ENCODE results near the gene HUNK.
"Not testable (repeated sequence)": the region's sequence is repeated elsewhere in the genome, so short reads cannot be mapped to it uniquely, and the experiment has no call there.

The HUNK gene

DNA sequence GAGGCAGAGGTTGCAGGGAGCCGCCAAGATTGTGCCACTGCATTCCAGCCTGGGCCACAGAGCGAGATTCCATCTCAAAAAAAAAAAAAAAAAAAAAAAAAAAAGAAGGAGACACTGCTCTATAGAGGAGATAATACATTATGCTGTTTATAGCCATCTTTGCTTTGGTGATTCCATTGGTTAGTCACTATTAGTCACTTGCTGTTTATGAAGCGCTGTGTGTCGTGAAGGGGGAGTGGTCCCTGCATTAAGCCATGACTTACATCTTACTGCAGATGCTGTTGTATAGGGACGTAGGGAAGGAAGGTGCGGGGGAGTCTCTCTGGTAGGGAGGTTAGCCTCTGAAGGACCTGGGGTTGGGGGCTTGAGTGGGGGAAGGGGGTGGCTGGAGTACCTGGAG, 48.3 kb downstream of the HUNK start:
- DNase-seq (ENCODE audit: low read depth, low spot score), result no peak

DNA sequence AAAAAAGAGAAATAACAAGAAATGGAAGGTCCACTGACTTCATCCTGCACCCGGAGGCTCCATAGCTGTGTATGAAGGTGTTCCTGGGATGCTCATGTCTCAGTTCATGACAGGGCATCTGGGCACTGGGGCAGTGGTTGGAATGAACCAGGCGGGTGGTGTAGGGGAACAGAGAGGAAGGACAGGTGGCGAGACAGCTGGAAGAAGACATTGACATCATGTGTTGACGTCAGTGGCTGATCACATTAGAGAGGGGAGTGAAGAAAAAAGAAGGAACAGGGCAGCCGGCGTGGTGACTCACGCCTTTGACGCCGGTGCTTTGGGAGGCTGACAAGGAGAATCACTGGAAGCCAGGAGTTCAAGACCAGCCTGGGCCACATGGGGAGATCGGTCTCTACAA, 50.1 kb downstream of the HUNK start:
- no peak for DNase-seq (ENCODE audit: low read depth, low spot score)

DNA sequence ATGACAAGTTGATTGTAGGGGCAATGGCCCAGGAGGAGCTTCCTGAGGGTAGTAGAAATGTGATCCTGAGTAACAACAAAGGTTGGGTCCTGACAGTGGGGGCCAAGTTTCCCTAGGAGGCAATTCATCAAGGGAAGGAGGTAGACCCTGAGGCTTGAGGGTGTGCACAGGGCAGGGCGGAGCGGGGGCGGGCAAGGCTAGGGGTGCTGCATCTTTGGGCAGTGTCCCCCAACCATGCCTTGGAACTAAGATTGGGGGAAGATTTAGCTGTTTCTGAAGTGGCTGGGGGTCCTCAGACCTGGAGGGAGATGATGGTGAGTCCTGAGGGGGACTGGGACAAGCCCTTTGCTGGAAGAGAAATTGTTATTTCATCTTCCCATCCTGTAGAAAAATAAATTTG, 50.9 kb downstream of the HUNK start:
- no peak for DNase-seq (ENCODE audit: low read depth, low spot score)

DNA sequence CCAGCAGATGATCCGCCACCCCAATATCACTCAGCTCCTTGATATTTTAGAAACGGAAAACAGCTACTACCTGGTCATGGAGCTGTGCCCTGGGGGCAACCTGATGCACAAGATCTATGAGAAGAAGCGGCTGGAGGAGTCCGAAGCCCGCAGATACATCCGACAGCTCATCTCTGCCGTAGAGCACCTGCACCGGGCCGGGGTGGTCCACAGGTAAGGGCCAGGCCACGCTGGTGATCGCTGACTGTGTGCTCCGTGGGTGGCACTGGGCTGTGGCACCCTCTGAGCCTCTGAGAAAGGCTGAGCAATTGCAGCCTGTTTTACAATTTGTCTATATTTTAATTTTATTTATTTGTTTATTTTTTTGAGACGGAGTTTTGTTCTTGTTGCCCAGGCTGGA, 51.7 kb downstream of the HUNK start:
- DNase-seq (ENCODE audit: low read depth, low spot score), result no peak

DNA sequence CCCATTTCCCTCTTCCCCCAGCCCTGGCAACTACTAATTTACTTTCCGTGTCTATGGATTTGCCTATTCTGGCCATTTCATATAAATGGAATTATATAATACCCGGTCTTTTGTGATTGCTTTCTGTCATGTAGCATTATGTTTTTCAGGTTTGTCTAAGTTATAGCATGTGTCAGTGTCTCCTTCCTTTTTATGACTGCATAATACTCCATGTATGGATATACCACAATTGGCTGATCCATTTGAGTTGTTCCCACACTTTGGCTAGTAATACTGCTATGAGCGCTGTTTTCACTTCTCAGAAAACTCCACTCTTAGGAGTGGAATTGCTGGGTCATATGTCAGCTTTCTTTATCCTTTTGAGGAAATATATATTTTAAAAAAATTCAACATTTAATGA, 53.7 kb downstream of the HUNK start:
- DNase-seq (ENCODE audit: low read depth, low spot score), result no peak

DNA sequence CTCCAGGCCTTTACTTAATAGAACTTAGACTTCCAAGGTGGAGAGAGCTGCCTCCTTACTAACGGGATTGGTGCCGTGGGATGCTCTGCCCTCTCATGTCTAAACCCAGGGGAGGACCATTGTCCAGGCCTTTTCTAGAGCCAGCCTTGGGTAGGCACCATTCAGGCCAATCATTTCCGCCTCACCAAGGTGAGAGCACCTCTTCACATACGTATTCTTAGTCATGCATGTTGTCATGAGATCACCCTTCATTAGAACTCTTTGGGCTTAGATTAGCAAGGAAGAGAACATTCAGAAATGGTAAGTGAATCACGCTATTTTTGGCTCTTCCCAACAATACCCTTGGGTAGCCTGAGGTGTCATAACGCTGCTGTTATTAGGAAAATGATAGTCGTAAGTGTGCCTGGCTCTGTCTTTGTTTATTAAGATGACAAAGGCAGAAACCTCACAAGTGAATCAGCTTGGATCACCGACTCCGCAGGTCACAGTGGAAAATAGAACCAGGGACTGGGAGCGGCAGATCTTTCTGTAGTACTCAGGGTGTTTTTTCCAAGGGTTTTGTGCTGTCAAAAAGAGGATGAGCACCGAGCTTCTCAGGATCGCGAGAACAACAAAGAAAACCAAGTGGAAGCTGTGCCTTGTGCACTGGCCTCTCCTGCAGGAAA, 55.0 kb downstream of the HUNK start:
- DNase-seq (ENCODE audit: low read depth, low spot score), result no peak

DNA sequence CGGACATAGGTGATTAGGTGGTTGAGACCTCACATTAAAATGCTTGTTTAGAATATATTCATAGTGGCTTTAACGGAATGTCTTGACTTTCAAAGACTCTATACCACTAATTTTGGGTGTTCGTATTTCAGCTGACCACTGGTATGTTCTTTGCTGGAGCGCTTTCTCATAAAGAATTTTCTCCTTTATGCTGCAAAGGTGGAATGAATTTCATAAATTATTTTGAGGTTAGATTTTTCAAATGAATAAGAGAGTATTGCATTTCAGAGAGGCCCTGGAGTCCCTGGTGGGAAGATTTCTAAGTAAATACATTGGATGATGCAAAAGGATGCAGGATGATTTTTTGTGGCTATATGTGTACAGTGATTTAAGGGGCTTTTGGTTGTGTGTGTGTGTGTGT, 55.8 kb downstream of the HUNK start:
- no peak for DNase-seq (ENCODE audit: low read depth, low spot score)

DNA sequence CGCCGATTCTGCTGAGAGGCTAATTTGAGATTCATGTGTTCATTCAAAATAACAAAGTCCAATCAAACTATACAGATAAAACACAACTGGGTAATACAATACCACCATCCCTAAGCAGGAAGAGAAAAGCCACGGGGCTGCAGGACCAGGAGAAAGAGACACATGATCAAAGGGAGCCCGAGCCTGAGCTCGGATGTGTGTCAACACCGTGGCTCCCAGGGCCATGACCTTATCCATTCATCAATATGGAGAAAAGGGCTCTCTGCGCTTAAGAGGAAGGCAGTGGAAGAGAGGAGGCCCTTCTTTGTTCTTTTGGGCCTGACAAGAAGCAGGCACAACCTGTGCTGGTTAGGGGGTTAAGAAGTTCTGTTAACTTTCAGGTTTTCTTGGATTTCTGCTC, 56.7 kb downstream of the HUNK start:
- no peak for DNase-seq (ENCODE audit: low read depth, low spot score)

DNA sequence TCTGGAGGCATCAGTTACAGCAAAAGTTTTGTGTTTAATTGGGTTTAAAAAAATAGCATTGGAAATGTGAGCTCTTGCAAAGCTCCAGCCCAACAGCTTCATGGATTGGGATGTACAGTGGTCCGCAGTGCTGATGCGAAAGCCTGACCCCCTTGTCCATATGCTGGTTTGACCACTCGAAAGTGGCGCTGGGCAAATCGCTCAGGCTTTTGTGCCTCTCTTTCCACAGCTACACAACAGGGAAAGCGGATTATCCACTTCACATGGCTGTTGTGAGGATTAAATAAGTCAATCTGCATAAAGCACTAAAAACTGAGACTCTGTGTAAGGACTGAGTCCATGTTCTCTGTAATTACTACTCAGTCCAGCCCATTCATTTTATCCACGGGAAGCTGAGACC, 57.2 kb downstream of the HUNK start:
- DNase-seq (ENCODE audit: low read depth, low spot score), result no peak

DNA sequence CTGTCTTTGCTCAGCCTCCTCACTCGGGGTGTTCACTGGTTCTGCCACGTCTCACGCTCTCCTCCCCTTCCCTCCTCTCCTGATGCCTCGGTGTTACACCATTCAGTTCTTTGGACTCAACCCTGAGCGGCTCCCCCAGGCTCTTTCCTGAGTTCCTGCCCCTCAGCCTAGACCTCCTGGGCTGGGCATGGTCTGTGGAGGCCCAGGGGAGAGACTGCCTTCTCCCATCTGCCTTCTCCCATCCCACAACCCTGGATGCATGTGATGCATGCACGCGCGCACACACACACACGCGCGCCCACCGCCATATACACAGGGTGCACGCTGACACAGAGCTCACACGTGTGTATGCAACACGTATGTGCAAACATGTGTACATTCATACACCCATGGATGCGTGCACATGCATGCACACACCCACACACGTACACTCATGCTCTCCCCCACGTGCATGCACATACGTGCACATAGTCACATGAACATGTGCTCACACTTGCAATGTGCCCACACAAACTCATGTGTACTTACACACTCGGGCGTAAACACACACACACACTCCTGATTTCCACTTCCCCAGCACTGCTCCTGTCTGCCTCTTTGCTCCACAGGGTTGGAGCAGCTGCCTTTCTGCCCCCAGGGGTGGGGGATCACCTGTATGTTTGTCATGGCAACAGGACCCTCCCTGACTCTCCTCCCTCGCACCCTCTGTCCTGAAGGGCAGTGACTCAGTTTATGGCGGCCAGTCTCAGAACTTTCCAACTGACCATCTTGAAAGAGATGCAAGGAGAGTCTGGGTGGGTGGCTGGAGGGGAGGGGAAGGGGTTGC, 59.0 kb downstream of the HUNK start:
- DNase-seq (ENCODE audit: low read depth, low spot score), result no peak

DNA sequence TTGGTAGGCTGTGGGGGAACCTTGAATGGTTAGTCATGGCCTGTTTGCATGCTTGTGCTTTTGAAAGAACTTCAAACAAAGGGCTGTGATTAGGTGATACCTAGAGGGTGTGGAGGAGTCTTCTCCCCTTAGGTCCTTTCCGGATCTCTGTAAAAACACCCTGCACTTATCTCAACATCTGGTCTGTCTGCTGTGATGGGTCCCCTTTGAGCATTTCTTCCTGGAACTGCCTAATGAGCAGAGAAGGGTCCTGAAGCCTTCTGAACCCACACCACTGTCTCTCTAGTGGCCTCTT, 59.6 kb downstream of the HUNK start:
- DNase-seq (ENCODE audit: low read depth, low spot score), result no peak

DNA sequence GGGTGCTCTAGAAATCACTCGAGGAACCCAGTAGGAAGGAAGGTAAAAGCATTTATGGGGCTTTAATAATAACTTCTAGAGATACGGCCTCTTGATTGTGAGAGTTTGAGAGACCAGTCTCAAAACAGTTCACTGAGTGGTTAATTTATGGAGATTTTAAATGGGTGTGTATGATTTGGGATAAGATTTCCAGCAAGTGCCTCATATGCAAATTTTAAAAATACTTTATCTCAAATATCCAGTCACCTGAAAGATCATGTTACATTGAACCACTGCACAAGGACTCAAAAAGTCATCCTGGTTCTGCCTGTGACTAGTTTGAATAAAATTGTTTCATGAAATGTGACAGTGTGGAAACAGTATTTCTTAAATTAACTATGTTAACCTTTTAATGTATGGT, 64.5 kb downstream of the HUNK start:
- no peak for DNase-seq (ENCODE audit: low read depth, low spot score)

DNA sequence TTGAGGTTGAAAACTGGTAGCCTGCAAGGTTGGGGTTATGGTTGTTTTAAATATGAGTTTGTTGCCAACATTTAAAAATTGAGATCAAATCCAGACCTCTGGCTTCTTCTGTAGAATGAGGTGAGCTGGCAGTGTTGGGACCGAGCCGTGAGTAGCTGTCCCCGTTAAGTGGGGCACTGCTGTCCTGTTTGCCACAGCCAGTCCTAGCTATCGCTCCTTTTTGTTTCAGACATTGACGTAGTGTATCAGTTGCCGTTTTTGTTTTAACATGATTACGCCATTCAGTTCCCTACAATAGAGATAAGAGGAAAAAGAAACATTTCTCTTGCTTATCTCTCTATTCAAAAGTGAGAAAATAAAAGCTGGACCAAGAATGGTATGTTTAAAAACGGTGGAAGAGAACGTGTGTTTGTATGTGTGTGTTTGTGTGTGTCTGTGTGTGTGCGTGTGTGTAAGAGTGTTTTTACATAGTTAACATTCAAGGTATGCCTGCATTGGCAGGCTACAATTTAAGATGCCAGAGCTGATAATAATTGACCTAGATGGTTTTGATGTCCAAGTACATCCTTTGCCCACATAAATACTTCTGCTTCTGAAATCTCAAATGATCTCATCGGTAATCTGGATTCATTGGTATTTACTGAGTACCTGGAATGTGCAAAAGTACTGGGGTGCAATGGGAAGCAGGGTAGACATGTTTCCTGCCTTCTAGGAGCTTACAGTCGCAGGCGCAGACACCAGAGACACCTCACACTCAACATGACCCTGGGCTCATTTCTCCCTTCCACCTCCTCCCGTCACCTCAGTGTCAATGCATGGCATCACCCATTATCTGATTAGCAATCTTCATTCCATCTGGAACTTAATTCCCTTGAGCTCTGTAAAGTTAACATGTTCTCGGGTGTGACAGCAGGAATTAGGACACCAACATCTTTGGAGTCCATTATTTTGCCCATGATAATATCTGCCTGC, 65.8 kb downstream of the HUNK start:
- DNase-seq (ENCODE audit: low read depth, low spot score), result no peak

DNA sequence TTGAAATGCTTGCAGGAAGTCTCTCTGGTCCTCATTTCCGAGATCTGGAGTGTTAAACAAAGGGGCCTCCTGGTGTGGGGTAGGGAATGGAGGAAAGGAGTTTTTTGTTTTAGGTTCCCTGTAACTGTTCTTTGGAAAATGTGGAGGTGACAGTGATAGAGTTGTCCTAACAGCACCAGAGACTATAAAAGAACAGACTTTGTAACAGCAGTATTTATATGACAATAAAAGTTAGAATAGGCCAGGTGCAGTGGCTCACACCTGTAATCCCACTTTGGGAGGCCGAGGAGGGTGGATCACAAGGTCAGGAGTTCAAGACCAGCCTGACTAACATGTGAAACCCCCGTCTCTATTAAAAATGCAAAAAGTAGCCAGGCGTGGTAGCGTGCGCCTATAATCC, 68.9 kb downstream of the HUNK start:
- DNase-seq (ENCODE audit: low read depth, low spot score), result no peak

DNA sequence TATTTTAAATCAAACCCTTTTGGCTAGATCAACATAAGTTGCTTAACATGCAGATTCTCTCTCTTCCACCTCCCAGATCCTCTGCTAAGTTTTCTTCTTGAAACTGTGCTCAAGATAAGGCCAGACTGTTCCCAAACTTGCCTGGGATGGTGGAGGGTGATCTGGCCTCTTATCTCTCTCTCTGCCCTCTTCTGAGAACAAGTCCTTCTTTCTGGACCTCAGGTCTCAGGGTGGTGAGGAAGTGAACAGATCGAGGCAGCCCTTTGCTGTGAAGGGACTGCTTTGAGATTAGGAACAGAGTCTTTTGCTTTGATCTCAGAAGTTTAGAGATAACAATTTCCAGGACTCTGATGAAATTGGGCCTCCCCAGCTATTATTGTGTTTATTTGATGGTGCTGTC, 70.7 kb downstream of the HUNK start:
- DNase-seq (ENCODE audit: low read depth, low spot score), result no peak

DNA sequence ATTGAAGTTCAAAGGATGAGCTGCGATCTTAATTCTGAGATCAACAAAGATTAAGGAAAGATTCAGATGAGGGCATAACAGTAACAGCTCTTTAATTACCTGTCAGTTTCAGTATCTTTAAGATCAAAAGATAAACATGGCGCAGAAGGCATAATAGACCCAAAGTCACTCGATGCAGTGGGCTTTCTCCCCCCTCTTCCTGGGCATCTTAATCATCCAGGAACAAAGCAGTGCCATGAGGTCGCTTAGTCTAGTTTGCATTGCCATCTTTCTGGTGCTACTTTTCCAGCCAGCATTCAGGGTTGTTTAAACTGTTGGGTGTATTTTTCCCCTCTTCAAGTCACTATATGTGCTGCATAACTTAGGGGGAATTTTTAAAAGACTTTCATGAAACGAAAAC, 72.3 kb downstream of the HUNK start:
- no peak for DNase-seq (ENCODE audit: low read depth, low spot score)

DNA sequence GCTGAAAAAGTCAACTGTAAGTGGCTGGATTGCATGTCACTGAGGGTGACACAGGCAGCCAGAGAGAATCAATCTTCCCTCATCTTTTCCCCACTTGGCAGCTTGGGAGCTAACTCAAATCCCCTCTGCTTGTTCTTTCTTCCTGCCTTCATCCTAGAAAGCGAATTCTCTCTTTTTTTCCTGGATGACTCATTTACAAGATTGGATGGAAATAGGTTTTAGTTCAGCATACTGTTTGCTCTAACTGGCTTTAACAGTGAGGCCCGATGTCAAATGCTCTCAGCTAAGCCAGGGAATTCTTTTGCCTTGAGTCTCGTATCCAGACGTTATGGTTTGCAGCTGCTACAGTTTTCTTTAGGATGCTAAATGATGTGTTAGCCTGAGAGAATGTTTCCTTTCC, 72.7 kb downstream of the HUNK start:
- no peak for DNase-seq (ENCODE audit: low read depth, low spot score)

DNA sequence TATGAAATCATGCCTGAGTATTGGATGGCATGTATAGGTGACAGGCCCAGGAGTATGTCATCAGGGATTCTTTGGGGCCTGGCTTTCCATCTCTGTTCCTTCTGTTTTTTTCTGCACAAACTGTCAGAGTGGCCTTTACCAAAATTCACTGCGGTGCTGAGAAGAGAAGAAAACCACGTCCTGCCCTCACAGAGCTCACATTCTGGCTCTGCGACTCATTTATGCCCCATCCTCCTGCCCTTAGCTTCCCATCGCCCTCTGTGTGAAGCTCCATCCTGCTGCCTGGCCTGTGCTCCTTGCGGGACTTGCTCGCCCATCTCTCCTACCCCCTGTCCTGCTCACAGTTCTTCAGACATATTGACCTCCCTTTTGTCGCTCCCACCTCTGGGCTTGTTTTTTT, 73.4 kb downstream of the HUNK start:
- no peak for DNase-seq (ENCODE audit: low read depth, low spot score)

DNA sequence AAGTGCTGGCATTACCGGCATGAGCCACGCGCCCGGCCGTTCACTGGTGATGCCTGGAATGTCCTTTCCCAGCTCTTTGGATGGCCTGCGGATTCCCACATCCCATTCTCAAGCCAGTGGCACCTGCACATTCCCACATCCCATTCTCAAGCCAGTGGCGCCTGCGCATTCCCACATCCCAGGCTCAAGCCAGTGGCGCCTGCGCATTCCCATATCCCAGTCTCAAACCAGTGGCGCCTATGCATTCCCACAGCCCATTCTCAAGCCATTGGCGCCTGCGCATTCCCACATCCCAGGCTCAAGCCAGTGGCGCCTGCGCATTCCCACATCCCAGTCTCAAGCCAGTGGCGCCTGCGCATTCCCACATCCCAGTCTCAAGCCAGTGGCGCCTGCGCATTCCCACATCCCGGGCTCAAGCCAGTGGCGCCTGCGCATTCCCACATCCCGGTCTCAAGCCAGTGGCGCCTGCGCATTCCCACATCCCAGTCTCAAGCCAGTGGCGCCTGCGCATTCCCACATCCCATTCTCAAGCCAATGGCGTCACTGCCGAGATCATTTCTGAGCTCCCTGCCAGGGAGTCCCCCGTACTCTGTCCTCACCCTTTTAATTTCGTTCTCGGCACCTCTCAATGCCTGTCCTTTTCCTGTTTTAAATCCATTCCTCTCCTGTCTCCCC, 74.2 kb downstream of the HUNK start:
- DNase-seq (ENCODE audit: low read depth, low spot score), result not testable (repeated sequence)

DNA sequence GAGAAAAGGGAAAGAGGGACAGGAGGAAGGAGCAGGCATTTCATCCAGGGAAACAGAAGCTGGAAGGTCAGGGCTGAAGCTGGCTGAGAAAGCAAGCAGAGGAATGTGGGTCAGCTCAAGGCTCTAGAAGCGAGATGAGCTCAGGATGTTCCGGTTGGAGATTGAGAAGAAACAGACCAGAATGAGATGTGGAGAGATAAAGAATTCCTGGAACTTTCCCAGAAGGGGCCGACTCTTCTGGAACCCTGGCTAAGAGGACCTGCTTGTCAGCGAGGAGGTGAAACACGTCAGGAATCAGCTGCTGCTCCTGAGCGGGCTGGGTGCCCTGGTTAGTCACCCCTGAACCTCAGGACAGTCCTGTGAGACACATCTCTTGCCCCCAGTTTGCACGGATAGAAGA, 75.9 kb downstream of the HUNK start:
- no peak for DNase-seq (ENCODE audit: low read depth, low spot score)

DNA sequence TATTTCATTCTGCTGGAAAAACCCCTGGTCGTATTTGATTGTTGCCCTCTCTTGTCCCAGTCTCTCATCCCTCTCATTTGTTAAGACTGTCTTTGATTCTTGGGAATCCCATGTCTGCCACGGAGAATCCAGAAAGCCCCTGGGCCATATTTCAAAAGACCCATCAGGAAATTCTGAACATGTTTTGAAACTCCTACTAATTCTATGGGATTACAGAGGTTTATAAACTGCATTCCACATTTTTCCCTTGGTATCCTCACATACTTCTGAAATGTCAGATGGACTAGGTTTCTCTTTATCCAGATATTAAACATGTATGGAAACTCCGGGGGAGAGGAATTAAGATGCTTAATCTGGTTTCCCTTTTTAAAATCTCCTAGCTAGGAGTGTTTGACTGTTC, 80.0 kb downstream of the HUNK start:
- no peak for DNase-seq (ENCODE audit: low read depth, low spot score)

DNA sequence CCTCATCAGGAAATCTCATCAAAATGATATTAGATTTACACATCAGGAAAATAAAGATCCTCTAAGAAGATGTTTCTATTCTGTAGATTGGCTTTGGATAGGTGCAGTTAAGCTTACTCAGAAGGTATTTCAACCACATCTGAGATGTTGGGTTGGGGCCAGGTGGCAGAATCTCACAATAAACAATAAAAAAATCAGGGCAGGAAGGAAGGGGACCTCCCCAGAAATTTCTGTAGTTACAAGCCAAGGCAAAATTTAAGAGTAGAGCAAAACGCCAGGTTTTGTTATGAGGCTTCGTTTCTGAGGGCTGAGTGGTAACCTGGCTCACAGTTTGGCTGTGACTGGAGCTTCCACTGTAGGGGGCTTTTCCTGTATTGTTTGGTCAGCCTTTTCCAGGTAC, 84.8 kb downstream of the HUNK start:
- DNase-seq (ENCODE audit: low read depth, low spot score), result no peak

All from brain pericyte (primary cell).